Choroid plexus epithelial cell (primary cell): ENCODE results near the gene CCNC.

Experiments used
- DNase-seq: peaks from one replicate; pipeline ENCODE4 v3.0.0-alpha.2; 2010; ENCODE audit warnings: low read depth
- H3K4me3 ChIP-seq: 2 replicates; pipeline ENCODE4 v1.5.1; 2011; ENCODE audit warnings: low read depth, mild to moderate bottlenecking, control low read depth, low read length, moderate library complexity
- CTCF ChIP-seq: conservative IDR thresholded peaks from 2 replicates; pipeline ENCODE4 v1.5.1; 2011; ENCODE audit warnings: low read depth, mild to moderate bottlenecking, control low read depth, inconsistent platforms, low read length, moderate library complexity

CCNC gene

GRCh38 chr6:99587792-99588191 lies 19.3 kb upstream of the CCNC start:
- no peak for DNase-seq
- no peak for TF ChIP-seq CTCF

GRCh38 chr6:99579781-99580180 lies 11.3 kb upstream of the CCNC start:
- H3K4me3 ChIP-seq = no peak overlapping the region
- no peak for TF ChIP-seq CTCF
- no peak for DNase-seq

More at GRCh38 chr6:99587792-99588191, 19.3 kb upstream of the CCNC start:
- H3K4me3 ChIP-seq = no peak overlapping the region

GRCh38 chr6:99575544-99576227 lies 7.2 kb upstream of the CCNC start:
- no peak for TF ChIP-seq CTCF
- no peak for DNase-seq

GRCh38 chr6:99573980-99574617 lies 5.6 kb upstream of the CCNC start:
- H3K4me3 ChIP-seq = no peak overlapping the region
- TF ChIP-seq CTCF = no peak
- no peak for DNase-seq

More at GRCh38 chr6:99575544-99576227, 7.2 kb upstream of the CCNC start:
- H3K4me3 ChIP-seq = no peak overlapping the region

GRCh38 chr6:99563056-99563723 lies 5.3 kb downstream of the CCNC start:
- no peak overlapping the region for H3K4me3 ChIP-seq
- no peak for TF ChIP-seq CTCF
- no peak for DNase-seq

- no peak overlapping the region for H3K4me3 ChIP-seq
- no peak for DNase-seq
- TF ChIP-seq CTCF = no peak
These were observed 7.8 kb downstream of the CCNC start for GRCh38 chr6:99560668-99561067.
